ENCODE results near the gene ZCCHC14. TPM values are rescaled to one million over a fixed set of nuclear protein-coding genes. Genes with fewer than 3 reads are reported as not detected.

Gene ZCCHC14
- total and polyA plus RNA-seq, 2 of the 8 experiments (the other 6 are each of a cell fraction or from before 2014, with no cell fraction given), result 8.2 to 28.2 TPM

- TF ChIP-seq, protein P1, sequence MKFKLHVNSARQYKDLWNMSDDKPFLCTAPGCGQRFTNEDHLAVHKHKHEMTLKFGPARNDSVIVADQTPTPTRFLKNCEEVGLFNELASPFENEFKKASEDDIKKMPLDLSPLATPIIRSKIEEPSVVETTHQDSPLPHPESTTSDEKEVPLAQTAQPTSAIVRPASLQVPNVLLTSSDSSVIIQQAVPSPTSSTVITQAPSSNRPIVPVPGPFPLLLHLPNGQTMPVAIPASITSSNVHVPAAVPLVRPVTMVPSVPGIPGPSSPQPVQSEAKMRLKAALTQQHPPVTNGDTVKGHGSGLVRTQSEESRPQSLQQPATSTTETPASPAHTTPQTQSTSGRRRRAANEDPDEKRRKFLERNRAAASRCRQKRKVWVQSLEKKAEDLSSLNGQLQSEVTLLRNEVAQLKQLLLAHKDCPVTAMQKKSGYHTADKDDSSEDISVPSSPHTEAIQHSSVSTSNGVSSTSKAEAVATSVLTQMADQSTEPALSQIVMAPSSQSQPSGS (IDR thresholded peaks at IDR 0.05; ENCODE audit: low read length), result 0 out of 2 replicates have a peak, but pooled peaks have one; percentile 54
- TF ChIP-seq, protein P2, sequence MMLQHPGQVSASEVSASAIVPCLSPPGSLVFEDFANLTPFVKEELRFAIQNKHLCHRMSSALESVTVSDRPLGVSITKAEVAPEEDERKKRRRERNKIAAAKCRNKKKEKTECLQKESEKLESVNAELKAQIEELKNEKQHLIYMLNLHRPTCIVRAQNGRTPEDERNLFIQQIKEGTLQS (IDR thresholded peaks at IDR 0.05; ENCODE audit: insufficient read depth, low read depth, low read length), result no peak
- TF ChIP-seq CEBPB (IDR thresholded peaks at IDR 0.05; ENCODE audit: low read depth, low read length), result no peak
- TF ChIP-seq ASH2L (IDR thresholded peaks at IDR 0.05; ENCODE audit: low read length), result peak; percentile 82
- TF ChIP-seq RNF2 (IDR thresholded peaks at IDR 0.05; ENCODE audit: borderline replicate concordance, low read depth, low read length, missing control alignments, poor library complexity, severe bottlenecking), result no peak
- TF ChIP-seq CBX8 (IDR thresholded peaks at IDR 0.05; ENCODE audit: borderline replicate concordance, low read depth, low read length), result no peak
- peak; percentile 91 for TF ChIP-seq SP1 (IDR thresholded peaks at IDR 0.05; ENCODE audit: low read depth, low read length)
- no peak for TF ChIP-seq EZH2 (IDR thresholded peaks at IDR 0.05; ENCODE audit: low read depth, low read length, severe bottlenecking)
- no peak for TF ChIP-seq KDM5A (IDR thresholded peaks at IDR 0.05; ENCODE audit: low read length)
- TF ChIP-seq SIX5 (IDR thresholded peaks at IDR 0.05; ENCODE audit: low read depth, low read length), result no peak
- TF ChIP-seq BRCA1 (IDR thresholded peaks at IDR 0.05; ENCODE audit: low read depth, low read length), result peak; percentile 93
- TF ChIP-seq POU5F1 (IDR thresholded peaks at IDR 0.05; ENCODE audit: low read depth, low read length), result no peak
- TF ChIP-seq TAF7 (optimal IDR thresholded peaks at IDR 0.05; ENCODE audit: borderline replicate concordance, low read depth, low read length), result no peak
- TF ChIP-seq, protein P3, sequence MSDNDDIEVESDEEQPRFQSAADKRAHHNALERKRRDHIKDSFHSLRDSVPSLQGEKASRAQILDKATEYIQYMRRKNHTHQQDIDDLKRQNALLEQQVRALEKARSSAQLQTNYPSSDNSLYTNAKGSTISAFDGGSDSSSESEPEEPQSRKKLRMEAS (IDR thresholded peaks at IDR 0.05), result no peak
These were observed at the start of gene ZCCHC14 (continued) for GRCh38 chr16:87492721-87493607.
